IMR-90 (cell line): ENCODE measurements around the gene IL1RAPL1. TPM values are rescaled to one million over a fixed set of nuclear protein-coding genes. Genes with fewer than 3 reads are reported as not detected.

ENCODE experiments used
- ATAC-seq: fragments of 200-7000 bp; cut with Tn5 transposase; 2 replicates; pipeline ENCODE4 v1.9.1; 2020; ENCODE audit warnings: low read depth, mild to moderate bottlenecking, moderate library complexity
- BruUV-seq: library from RNA; stranded (reverse); fragments of 400-500 nt; replicated peaks from 2 replicates; lab custom pipeline; 2021; lab: Mats Ljungman, UMichigan
- CTCF ChIA-PET: fragments of 300-600 bp; formaldehyde crosslinking; extraction: SDS; loops from one replicate; lab custom pipeline; 2021; ENCODE audit warnings: antibody characterized with exemption; lab: Yijun Ruan, JAX
- POLR2A ChIA-PET: fragments of 300-600 bp; sonication (Branson Sonifier 250); formaldehyde crosslinking; loops from one replicate; lab custom pipeline; 2022; ENCODE audit warnings: antibody characterized with exemption; ENCODE audit not compliant: unreplicated experiment; lab: Charles Lee
- DNase-seq: peaks from one replicate; pipeline ENCODE4 v3.0.0; 2013
- H2AFZ ChIP-seq: replicated peaks from 2 replicates; pipeline ENCODE3; 2013; ENCODE audit warnings: low read length, mild to moderate bottlenecking; ENCODE audit not compliant: poor library complexity
- H2AK5ac ChIP-seq: 2 replicates; pipeline ENCODE4 v1.6.1; 2013; ENCODE audit warnings: low read depth, low read length, inconsistent platforms
- H2AK9ac ChIP-seq: replicated peaks from 2 replicates; pipeline ENCODE3; 2013; ENCODE audit warnings: mild to moderate bottlenecking, low read depth, low read length, moderate library complexity; ENCODE audit not compliant: poor library complexity
- H2BK120ac ChIP-seq: 2 replicates; pipeline ENCODE4 v1.6.1; 2013; ENCODE audit warnings: low read depth, low read length, inconsistent platforms
- H2BK15ac ChIP-seq: 3 replicates; pipeline ENCODE4 v1.6.1; 2013; ENCODE audit warnings: low read depth, low read length, inconsistent platforms
- H2BK20ac ChIP-seq: 2 replicates; pipeline ENCODE4 v1.6.1; 2013; ENCODE audit warnings: low read depth, mild to moderate bottlenecking, inconsistent platforms, low read length, moderate library complexity
- H2BK5ac ChIP-seq: 2 replicates; pipeline ENCODE4 v1.6.1; 2013; ENCODE audit warnings: mild to moderate bottlenecking, low read depth, low read length, inconsistent platforms; ENCODE audit not compliant: poor library complexity, severe bottlenecking
- H3K14ac ChIP-seq: replicated peaks from 2 replicates; pipeline ENCODE4 v1.6.1; 2013; ENCODE audit warnings: low read depth, low read length, inconsistent platforms
- H3K18ac ChIP-seq: 2 replicates; pipeline ENCODE4 v1.6.1; 2013; ENCODE audit warnings: low read depth, low read length, control low read depth
- H3K23ac ChIP-seq: 2 replicates; pipeline ENCODE4 v1.6.1; 2013; ENCODE audit warnings: low read depth, low read length, inconsistent platforms
- H3K27ac ChIP-seq: 2 replicates; pipeline ENCODE4 v1.5.1; 2013; ENCODE audit warnings: mild to moderate bottlenecking, control low read depth, low read length; ENCODE audit not compliant: insufficient read depth
- H3K27me3 ChIP-seq: 2 replicates; pipeline ENCODE4 v1.6.1; 2013; ENCODE audit warnings: low read length; ENCODE audit not compliant: control insufficient read depth, insufficient read depth
- H3K36me3 ChIP-seq: 2 replicates; pipeline ENCODE4 v1.6.1; 2013; ENCODE audit warnings: low read length, mixed read lengths; ENCODE audit not compliant: control insufficient read depth, insufficient read depth
- H3K4ac ChIP-seq: 2 replicates; pipeline ENCODE4 v1.6.1; 2013; ENCODE audit warnings: low read depth, low read length, inconsistent platforms
- H3K4me1 ChIP-seq: 2 replicates; pipeline ENCODE4 v1.6.1; 2013; ENCODE audit warnings: low read length, mixed read lengths; ENCODE audit not compliant: control insufficient read depth, insufficient read depth
- H3K4me2 ChIP-seq: 2 replicates; pipeline ENCODE4 v1.6.1; 2013; ENCODE audit warnings: low read depth, mild to moderate bottlenecking, control low read depth, low read length, moderate library complexity
- H3K4me3 ChIP-seq: 2 replicates; pipeline ENCODE4 v1.5.1; 2013; ENCODE audit warnings: low read depth, mild to moderate bottlenecking, control low read depth, low read length, moderate library complexity; ENCODE audit not compliant: insufficient read depth
- H3K56ac ChIP-seq: 2 replicates; pipeline ENCODE4 v1.6.1; 2013; ENCODE audit warnings: low read length, inconsistent platforms; ENCODE audit not compliant: insufficient read depth; ENCODE audit errors: extremely low read depth
- H3K79me1 ChIP-seq, 2 experiments: 2 replicates each; pipeline ENCODE4 v1.6.1; 2013; ENCODE audit warnings: low read length in 2 of 2, inconsistent platforms in 1 of 2, low read depth in 1 of 2
- H3K9ac ChIP-seq: 2 replicates; pipeline ENCODE4 v1.6.1; 2013; ENCODE audit warnings: low read depth, low read length, control low read depth
- H3K9me1 ChIP-seq: 2 replicates; pipeline ENCODE4 v1.6.1; 2013; ENCODE audit warnings: low read length, inconsistent platforms; ENCODE audit not compliant: insufficient read depth
- H3K9me3 ChIP-seq: 2 replicates; pipeline ENCODE4 v1.6.1; 2013; ENCODE audit warnings: low read length; ENCODE audit not compliant: control insufficient read depth, insufficient read depth
- H4K20me1 ChIP-seq: 2 replicates; pipeline ENCODE4 v1.6.1; 2013; ENCODE audit warnings: low read length, inconsistent platforms; ENCODE audit not compliant: insufficient read depth
- H4K5ac ChIP-seq: 2 replicates; pipeline ENCODE4 v1.6.1; 2013; ENCODE audit warnings: mild to moderate bottlenecking, low read depth, low read length, control low read depth
- H4K8ac ChIP-seq, 2 experiments: 2 replicates each; pipeline ENCODE4 v1.6.1; 2013; ENCODE audit warnings: low read depth in 2 of 2, low read length in 2 of 2, control low read depth in 1 of 2, inconsistent platforms in 1 of 2
- H4K91ac ChIP-seq: 2 replicates; pipeline ENCODE4 v1.6.1; 2013; ENCODE audit warnings: low read depth, low read length, inconsistent platforms; ENCODE audit not compliant: insufficient read depth
- BHLHE40 ChIP-seq: fragments of 150-350 bp; IDR thresholded peaks from 2 replicates; pipeline ENCODE4 v1.6.1; 2016; ENCODE audit warnings: mild to moderate bottlenecking, low read depth, low read length
- CEBPB ChIP-seq: IDR thresholded peaks from 2 replicates; pipeline ENCODE4 v1.6.1; 2012; ENCODE audit warnings: low read depth, low read length, improper control_type of control experiment
- CHD1 ChIP-seq: IDR thresholded peaks from 2 replicates; pipeline ENCODE4 v1.6.1; 2012; ENCODE audit warnings: low read depth, low read length, improper control_type of control experiment
- CTCF ChIP-seq: conservative IDR thresholded peaks from 2 replicates; pipeline ENCODE4 v1.5.1; 2012; ENCODE audit warnings: mild to moderate bottlenecking, low read depth, low read length, improper control_type of control experiment
- ELK1 ChIP-seq: fragments of 150-350 bp; IDR thresholded peaks from 2 replicates; pipeline ENCODE4 v1.6.1; 2016; ENCODE audit warnings: low read depth, mild to moderate bottlenecking, low read length, moderate library complexity, borderline replicate concordance
- FOS ChIP-seq: fragments of 150-350 bp; IDR thresholded peaks from 2 replicates; pipeline ENCODE4 v1.6.1; 2016; ENCODE audit warnings: low read depth, low read length
- MAFK ChIP-seq: IDR thresholded peaks from 2 replicates; pipeline ENCODE4 v1.6.1; 2012; ENCODE audit warnings: low read depth, low read length, improper control_type of control experiment
- MAZ ChIP-seq: IDR thresholded peaks from 2 replicates; pipeline ENCODE4 v1.6.1; 2012; ENCODE audit warnings: low read depth, mild to moderate bottlenecking, low read length, improper control_type of control experiment, moderate library complexity, borderline replicate concordance
- MXI1 ChIP-seq: IDR thresholded peaks from 2 replicates; pipeline ENCODE4 v1.6.1; 2012; ENCODE audit warnings: low read depth, mild to moderate bottlenecking, low read length, moderate library complexity, borderline replicate concordance
- NFE2L2 ChIP-seq: fragments of 150-350 bp; IDR thresholded peaks from 2 replicates; pipeline ENCODE4 v1.6.1; 2016; ENCODE audit warnings: low read depth, mild to moderate bottlenecking, low read length
- POLR2A ChIP-seq: IDR thresholded peaks from 2 replicates; pipeline ENCODE4 v1.6.1; 2012; ENCODE audit warnings: mild to moderate bottlenecking, low read depth, low read length
- RAD21 ChIP-seq: IDR thresholded peaks from 2 replicates; pipeline ENCODE4 v1.6.1; 2012; ENCODE audit warnings: low read length, improper control_type of control experiment
- RFX5 ChIP-seq: IDR thresholded peaks from 2 replicates; pipeline ENCODE4 v1.8.0; 2012; ENCODE audit warnings: low read depth, mild to moderate bottlenecking, low read length, moderate library complexity
- SMC3 ChIP-seq: fragments of 150-350 bp; IDR thresholded peaks from 2 replicates; pipeline ENCODE4 v1.6.1; 2016; ENCODE audit warnings: low read depth, mild to moderate bottlenecking, antibody characterized with exemption, low read length, moderate library complexity
- dilution Hi-C: fragments of 300-500 bp; cut with HindIII; formaldehyde crosslinking; loops from one replicate; pipeline ENCODE4 v1.14.3; 2018; ENCODE audit warnings: low sequenced_read_pairs; ENCODE audit not compliant: unreplicated experiment
- in situ Hi-C: fragments of 300-500 bp; cut with MboI; formaldehyde crosslinking; loops from 3 replicates; pipeline ENCODE4 v1.14.3; 2019; ENCODE audit warnings: low sequenced_read_pairs, inconsistent platforms, mixed read lengths
- intact Hi-C: fragments of 100-400 bp; cut with micrococcal nuclease; formaldehyde crosslinking; loops from 2 replicates; pipeline ENCODE4 v1.10.0; 2022
- polyA plus RNA-seq, 3 experiments: library from polyadenylated mRNA; depleted of rRNA; stranded (reverse); fragments of >200 nt; gene quantifications; 2 replicates each; pipeline ENCODE4 v1.2.3, GENCODE V29; 2012; ENCODE audit warnings: low replicate concordance in 1 of 3
- total RNA-seq: library from RNA; depleted of rRNA; stranded (reverse); fragments of >200 nt; gene quantifications from 2 replicates; pipeline ENCODE4 v1.2.3, GENCODE V29; 2012
- TF ChIP-seq, protein P1 (sequence below): fragments of 150-350 bp; IDR thresholded peaks from 2 replicates; pipeline ENCODE4 v1.6.1; 2017; ENCODE audit warnings: mild to moderate bottlenecking, antibody characterized with exemption, low read length, low read depth

The IL1RAPL1 gene
- total and polyA plus RNA-seq, 2 of the 4 experiments (the other 2 are of a cell fraction): 1.5 to 9.0 TPM

GRCh38 chrX:28581522-28581921 is 5.7 kb upstream of the IL1RAPL1 start:
- TF ChIP-seq CEBPB: no peak
- TF ChIP-seq CHD1: no peak
- TF ChIP-seq CTCF: no peak
- no peak for TF ChIP-seq ELK1
- no peak for TF ChIP-seq BHLHE40
- no peak for TF ChIP-seq NFE2L2
- no peak for TF ChIP-seq RFX5
- TF ChIP-seq MAZ: no peak
- no peak for TF ChIP-seq RAD21
- TF ChIP-seq FOS: no peak
- no peak for TF ChIP-seq MAFK
- TF ChIP-seq POLR2A: no peak
- TF ChIP-seq SMC3: no peak
- TF ChIP-seq, protein P1, sequence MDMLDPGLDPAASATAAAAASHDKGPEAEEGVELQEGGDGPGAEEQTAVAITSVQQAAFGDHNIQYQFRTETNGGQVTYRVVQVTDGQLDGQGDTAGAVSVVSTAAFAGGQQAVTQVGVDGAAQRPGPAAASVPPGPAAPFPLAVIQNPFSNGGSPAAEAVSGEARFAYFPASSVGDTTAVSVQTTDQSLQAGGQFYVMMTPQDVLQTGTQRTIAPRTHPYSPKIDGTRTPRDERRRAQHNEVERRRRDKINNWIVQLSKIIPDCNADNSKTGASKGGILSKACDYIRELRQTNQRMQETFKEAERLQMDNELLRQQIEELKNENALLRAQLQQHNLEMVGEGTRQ: no peak
- TF ChIP-seq MXI1: no peak
- H2AFZ ChIP-seq: no peak overlapping the region

More at GRCh38 chrX:28581522-28581921, 5.7 kb upstream of the IL1RAPL1 start:
- DNase-seq: no peak
- no peak overlapping the region for H3K14ac ChIP-seq
- no peak overlapping the region for H2BK20ac ChIP-seq
- H3K23ac ChIP-seq: no peak overlapping the region
- H3K4me2 ChIP-seq: no peak overlapping the region
- no peaks in the 10 kb centered on the region for H3K27me3 ChIP-seq
- H2BK5ac ChIP-seq: no peak overlapping the region
- CTCF ChIA-PET: no interaction called here
- no peak overlapping the region for H3K4ac ChIP-seq
- H2AK9ac ChIP-seq: no peak overlapping the region
- H4K20me1 ChIP-seq: no peaks in the 10 kb centered on the region
- H2BK120ac ChIP-seq: no peak overlapping the region
- ATAC-seq: no peak
- in situ Hi-C loops (loop anchor here (25.0 kb wide), 1 partner anchor 1481 kb away; no protein-coding TSS in a partner anchor), dilution Hi-C loops (no loop called here), intact Hi-C loops (loop anchor here (10.0 kb wide), 2 partner anchors 257 to 323 kb away; no protein-coding TSS in a partner anchor)
- no peak overlapping the region for H2AK5ac ChIP-seq
- H4K5ac ChIP-seq: no peak overlapping the region
- H3K79me1 ChIP-seq: no peaks in the 10 kb centered on the region
- H3K18ac ChIP-seq: no peak overlapping the region
- no peak overlapping the region for H3K4me3 ChIP-seq
- H3K4me1 ChIP-seq: no peaks in the 10 kb centered on the region
- H4K8ac ChIP-seq: no peak overlapping the region
- H2BK15ac ChIP-seq: no peak overlapping the region
- H3K9me1 ChIP-seq: no peaks in the 10 kb centered on the region
- no peaks in the 10 kb centered on the region for H3K36me3 ChIP-seq
- H4K91ac ChIP-seq: no peak overlapping the region
- H3K27ac ChIP-seq: no peak overlapping the region
- H3K9me3 ChIP-seq: no peaks in the 10 kb centered on the region
- no peak overlapping the region for H3K56ac ChIP-seq
- POLR2A ChIA-PET: no interaction called here
- no peak overlapping the region for H3K9ac ChIP-seq
- BruUV-seq: no TSS peak
